ENCODE results near the gene PATJ.

PATJ gene

DNA sequence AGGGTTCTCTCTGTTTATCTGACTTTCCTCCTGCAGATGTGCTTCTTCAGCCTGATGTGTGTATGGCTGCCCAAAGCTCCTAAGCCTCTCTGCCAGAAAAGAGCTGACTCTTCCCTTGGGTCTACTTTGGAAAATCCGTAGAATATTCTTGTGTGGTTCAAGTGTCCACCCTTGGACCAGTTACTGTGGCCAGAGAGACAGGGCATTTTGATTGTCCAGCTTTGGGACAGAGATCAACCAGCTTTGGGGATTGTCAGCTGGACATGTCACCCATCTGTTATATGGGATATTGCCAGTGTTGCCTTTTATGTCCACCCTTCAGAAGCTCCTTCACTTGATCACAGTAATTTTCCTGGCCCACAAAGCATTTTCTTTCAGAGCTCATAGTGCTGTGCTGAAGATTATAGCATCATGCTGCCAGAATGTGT is 326.1 kb downstream of the PATJ start:
- H3K9me3 ChIP-seq (ENCODE audit: control insufficient read depth in 2 of 2, low read length in 2 of 2), result peaks cover 0 to 4% of the 10 kb centered on the region in 2 donors
- H3K36me3 ChIP-seq (ENCODE audit: control insufficient read depth in 2 of 2, insufficient read depth in 2 of 2, low read length in 2 of 2), result no peaks in the 10 kb centered on the region
- no peaks in the 10 kb centered on the region for H3K27me3 ChIP-seq (ENCODE audit: control insufficient read depth in 1 of 2, insufficient read depth in 2 of 2, low read length in 2 of 2)
- peak overlapping the region; percentile 78 for H3K27ac ChIP-seq (ENCODE audit: low read length)
- peaks cover 14% of the 10 kb centered on the region for H3K4me1 ChIP-seq (ENCODE audit: control insufficient read depth, insufficient read depth, low read length)
- peak overlapping the region in 1 of 2 donors; percentile 10 for H3K4me3 ChIP-seq (ENCODE audit: low read length in 2 of 2)
- peak overlapping the region in 1 of 2 donors; percentile 37 for H3K9ac ChIP-seq (ENCODE audit: low read length in 2 of 2)

DNA sequence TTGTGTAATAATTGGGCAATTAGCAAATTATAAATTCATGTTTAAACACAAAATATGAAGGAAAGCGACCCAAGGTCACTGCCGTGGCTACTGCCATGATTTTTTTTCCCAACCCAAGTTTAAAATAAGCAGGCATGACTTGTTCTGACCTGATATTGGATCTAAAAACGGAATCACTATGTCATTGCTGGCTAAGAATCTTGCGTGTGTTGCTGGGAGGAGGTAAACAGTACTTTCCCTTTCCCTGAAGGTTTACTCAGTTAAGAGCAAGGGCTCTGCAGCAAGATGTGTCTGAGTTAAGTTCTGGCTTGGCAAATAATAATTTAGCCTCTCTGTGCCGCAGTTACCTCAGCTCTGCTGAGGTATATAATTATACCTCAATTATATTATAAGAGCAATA is 326.7 kb downstream of the PATJ start:
- H3K27me3 ChIP-seq (ENCODE audit: control insufficient read depth in 1 of 2, insufficient read depth in 2 of 2, low read length in 2 of 2), result no peaks in the 10 kb centered on the region
- peaks cover 0 to 4% of the 10 kb centered on the region in 2 donors for H3K9me3 ChIP-seq (ENCODE audit: control insufficient read depth in 2 of 2, low read length in 2 of 2)
- H3K4me1 ChIP-seq (ENCODE audit: control insufficient read depth, insufficient read depth, low read length), result peaks cover 14% of the 10 kb centered on the region
- H3K9ac ChIP-seq (ENCODE audit: low read length in 2 of 2), result no peak overlapping the region
- H3K4me3 ChIP-seq (ENCODE audit: low read length in 2 of 2), result peak overlapping the region in 1 of 2 donors; percentile 10
- no peaks in the 10 kb centered on the region for H3K36me3 ChIP-seq (ENCODE audit: control insufficient read depth in 2 of 2, insufficient read depth in 2 of 2, low read length in 2 of 2)
- H3K27ac ChIP-seq (ENCODE audit: low read length), result peak overlapping the region; percentile 78

DNA sequence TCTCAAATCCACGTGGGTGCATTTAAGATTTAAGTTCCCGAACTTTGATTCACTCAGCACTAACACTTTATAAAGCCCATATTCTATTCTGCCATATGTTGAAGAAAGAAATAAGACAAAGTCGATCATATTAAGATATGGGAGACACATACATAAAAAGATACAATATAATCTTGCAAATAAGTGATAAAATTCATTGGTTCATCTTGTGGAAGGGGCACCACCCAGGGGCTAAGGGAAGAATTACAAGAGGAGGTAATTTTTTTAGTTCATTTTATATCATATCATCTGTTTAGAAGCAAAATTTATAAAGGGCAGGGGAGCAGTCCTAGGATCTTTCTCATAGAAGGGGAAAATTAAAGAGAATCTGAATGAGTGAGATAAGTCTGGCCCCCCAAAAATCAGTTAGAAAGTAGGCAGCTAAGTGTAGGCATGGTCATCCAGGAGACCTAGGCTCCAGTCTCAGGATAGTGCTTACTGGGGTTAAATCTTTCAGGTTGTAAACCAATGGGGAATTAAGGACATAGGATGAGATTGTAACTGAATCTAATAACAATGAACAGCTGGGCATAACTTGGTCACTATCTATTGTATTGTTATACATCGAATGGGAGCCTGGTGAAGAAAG is 328.2 kb downstream of the PATJ start:
- Histone ChIP-seq H3K4me1 (ENCODE audit: control insufficient read depth, insufficient read depth, low read length) (peaks cover 14% of the 10 kb centered on the region), H3K4me3 (ENCODE audit: low read length in 2 of 2) (no peak overlapping the region), H3K27ac (ENCODE audit: low read length) (no peak overlapping the region), H3K9me3 (ENCODE audit: control insufficient read depth in 2 of 2, low read length in 2 of 2) (peaks cover 0 to 4% of the 10 kb centered on the region in 2 donors), H3K27me3 (ENCODE audit: control insufficient read depth in 1 of 2, insufficient read depth in 2 of 2, low read length in 2 of 2) (no peaks in the 10 kb centered on the region), H3K9ac (ENCODE audit: low read length in 2 of 2) (no peak overlapping the region), H3K36me3 (ENCODE audit: control insufficient read depth in 2 of 2, insufficient read depth in 2 of 2, low read length in 2 of 2) (no peaks in the 10 kb centered on the region)

DNA sequence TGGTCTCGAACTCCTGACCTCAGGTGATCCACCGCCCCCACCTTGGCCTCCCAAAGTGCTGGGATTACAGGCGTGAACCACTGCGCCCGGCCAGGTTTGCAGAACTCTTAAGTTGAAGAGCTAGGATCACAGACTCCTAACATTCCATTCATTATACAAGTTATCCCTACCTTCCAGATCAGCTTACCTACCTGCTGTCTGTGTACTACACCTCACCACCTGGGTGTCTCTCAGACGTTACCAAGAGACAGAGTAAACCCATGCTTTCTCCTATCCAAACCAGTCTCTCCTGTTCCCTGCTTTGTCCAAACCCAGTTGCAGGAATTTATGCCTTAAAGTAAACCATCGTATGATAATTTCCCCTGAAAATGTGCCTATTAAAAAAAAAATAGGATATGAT is 329.4 kb downstream of the PATJ start:
- H3K9ac ChIP-seq (ENCODE audit: low read length in 2 of 2), result no peak overlapping the region
- H3K27ac ChIP-seq (ENCODE audit: low read length), result no peak overlapping the region
- H3K4me3 ChIP-seq (ENCODE audit: low read length in 2 of 2), result no peak overlapping the region
- H3K9me3 ChIP-seq (ENCODE audit: control insufficient read depth in 2 of 2, low read length in 2 of 2), result peaks cover 0 to under 1% of the 10 kb centered on the region in 2 donors
- H3K4me1 ChIP-seq (ENCODE audit: control insufficient read depth, insufficient read depth, low read length), result peaks cover 14% of the 10 kb centered on the region
- H3K27me3 ChIP-seq (ENCODE audit: control insufficient read depth in 1 of 2, insufficient read depth in 2 of 2, low read length in 2 of 2), result no peaks in the 10 kb centered on the region
- H3K36me3 ChIP-seq (ENCODE audit: control insufficient read depth in 2 of 2, insufficient read depth in 2 of 2, low read length in 2 of 2), result no peaks in the 10 kb centered on the region

DNA sequence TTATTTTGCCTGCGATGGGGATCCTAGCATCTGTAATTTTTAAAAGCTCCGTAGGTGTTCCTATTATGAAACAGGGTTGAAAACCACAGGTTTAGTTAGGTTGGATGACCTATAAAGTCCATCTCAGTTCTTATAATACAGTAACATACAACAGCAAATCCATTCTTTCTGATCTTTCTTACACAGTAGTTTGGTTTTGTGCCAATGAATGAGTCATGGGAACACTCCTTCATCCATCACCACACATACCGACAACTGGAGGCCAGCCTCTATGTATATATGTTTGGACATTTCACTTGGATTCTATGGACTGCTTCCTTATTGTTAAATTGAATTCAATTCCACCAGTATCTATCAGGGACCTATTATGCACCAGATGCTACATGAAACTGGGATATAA is 334.0 kb downstream of the PATJ start:
- Histone ChIP-seq H3K4me1 (ENCODE audit: control insufficient read depth, insufficient read depth, low read length) (no peaks in the 10 kb centered on the region), H3K27me3 (ENCODE audit: control insufficient read depth in 1 of 2, insufficient read depth in 2 of 2, low read length in 2 of 2) (no peaks in the 10 kb centered on the region), H3K36me3 (ENCODE audit: control insufficient read depth in 2 of 2, insufficient read depth in 2 of 2, low read length in 2 of 2) (no peaks in the 10 kb centered on the region), H3K9ac (ENCODE audit: low read length in 2 of 2) (no peak overlapping the region), H3K9me3 (ENCODE audit: control insufficient read depth in 2 of 2, low read length in 2 of 2) (no peaks in the 10 kb centered on the region), H3K27ac (ENCODE audit: low read length) (no peak overlapping the region), H3K4me3 (ENCODE audit: low read length in 2 of 2) (no peak overlapping the region)

DNA sequence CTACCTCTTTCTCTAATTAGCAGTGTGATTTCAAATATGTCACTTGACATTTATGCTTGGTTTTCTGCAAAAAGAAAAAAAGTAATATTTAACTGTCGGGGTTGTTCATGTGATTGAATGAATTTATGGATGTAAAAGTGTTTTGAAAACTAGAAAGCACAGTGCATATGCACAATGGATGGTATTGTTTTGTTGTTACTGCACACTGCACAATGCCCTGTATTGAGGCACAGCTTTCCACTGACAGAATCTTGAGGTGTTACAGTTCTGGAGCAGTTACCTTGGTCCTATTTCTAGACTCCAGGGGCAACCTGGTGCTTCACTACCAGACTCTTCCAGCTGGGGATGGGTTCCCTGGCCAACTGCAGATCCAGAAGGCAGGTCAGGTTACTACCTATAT is 335.5 kb downstream of the PATJ start:
- Histone ChIP-seq H3K9me3 (ENCODE audit: control insufficient read depth in 2 of 2, low read length in 2 of 2) (no peaks in the 10 kb centered on the region), H3K27ac (ENCODE audit: low read length) (no peak overlapping the region), H3K27me3 (ENCODE audit: control insufficient read depth in 1 of 2, insufficient read depth in 2 of 2, low read length in 2 of 2) (no peaks in the 10 kb centered on the region), H3K4me1 (ENCODE audit: control insufficient read depth, insufficient read depth, low read length) (no peaks in the 10 kb centered on the region), H3K9ac (ENCODE audit: low read length in 2 of 2) (no peak overlapping the region), H3K36me3 (ENCODE audit: control insufficient read depth in 2 of 2, insufficient read depth in 2 of 2, low read length in 2 of 2) (no peaks in the 10 kb centered on the region), H3K4me3 (ENCODE audit: low read length in 2 of 2) (no peak overlapping the region)

DNA sequence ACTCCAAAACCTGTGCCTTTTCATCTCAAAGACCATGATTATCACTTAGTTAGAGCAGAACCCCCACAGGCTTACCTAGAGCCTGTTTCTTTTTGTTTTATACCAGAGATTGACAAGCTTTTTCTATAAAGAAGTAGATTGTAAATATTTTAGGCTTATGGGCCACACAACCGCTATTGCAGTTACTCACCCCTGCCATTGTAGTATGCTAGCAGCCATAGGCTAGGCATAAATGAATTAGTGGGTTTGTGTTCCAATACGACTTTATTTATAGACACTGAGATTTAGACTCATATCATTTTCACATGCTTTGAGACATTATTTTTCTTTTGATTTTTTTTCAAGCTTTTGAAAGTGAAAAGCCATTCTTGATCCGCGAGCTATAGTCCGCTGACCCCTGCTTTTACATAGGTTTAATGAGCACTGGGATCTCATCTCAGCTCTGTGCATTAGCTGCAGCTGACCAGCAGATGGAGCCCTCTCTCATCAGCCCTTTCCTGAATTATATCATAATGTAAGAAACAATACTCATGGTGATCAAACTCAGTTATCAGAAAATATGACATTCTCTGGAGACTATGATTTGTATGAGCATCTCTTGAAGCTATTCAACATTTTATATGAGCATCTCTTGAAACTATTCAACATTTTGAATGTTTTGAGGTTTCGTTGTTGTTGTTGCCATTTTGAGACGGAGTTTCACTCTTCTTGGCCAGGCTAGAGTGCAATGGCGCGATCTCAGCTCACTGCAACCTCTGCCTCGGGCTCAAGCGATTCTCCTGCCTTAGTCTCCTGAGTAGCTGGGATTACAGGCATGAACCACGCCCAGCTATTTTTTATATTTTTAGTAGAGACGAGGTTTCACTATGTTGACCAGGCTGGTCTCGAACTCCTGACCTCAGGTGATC is 340.4 kb downstream of the PATJ start:
- H3K4me1 ChIP-seq (ENCODE audit: control insufficient read depth, insufficient read depth, low read length), result no peaks in the 10 kb centered on the region
- no peaks in the 10 kb centered on the region for H3K36me3 ChIP-seq (ENCODE audit: control insufficient read depth in 2 of 2, insufficient read depth in 2 of 2, low read length in 2 of 2)
- H3K27ac ChIP-seq (ENCODE audit: low read length), result no peak overlapping the region
- H3K9ac ChIP-seq (ENCODE audit: low read length in 2 of 2), result no peak overlapping the region
- H3K9me3 ChIP-seq (ENCODE audit: control insufficient read depth in 2 of 2, low read length in 2 of 2), result no peaks in the 10 kb centered on the region
- H3K4me3 ChIP-seq (ENCODE audit: low read length in 2 of 2), result no peak overlapping the region
- no peaks in the 10 kb centered on the region for H3K27me3 ChIP-seq (ENCODE audit: control insufficient read depth in 1 of 2, insufficient read depth in 2 of 2, low read length in 2 of 2)

DNA sequence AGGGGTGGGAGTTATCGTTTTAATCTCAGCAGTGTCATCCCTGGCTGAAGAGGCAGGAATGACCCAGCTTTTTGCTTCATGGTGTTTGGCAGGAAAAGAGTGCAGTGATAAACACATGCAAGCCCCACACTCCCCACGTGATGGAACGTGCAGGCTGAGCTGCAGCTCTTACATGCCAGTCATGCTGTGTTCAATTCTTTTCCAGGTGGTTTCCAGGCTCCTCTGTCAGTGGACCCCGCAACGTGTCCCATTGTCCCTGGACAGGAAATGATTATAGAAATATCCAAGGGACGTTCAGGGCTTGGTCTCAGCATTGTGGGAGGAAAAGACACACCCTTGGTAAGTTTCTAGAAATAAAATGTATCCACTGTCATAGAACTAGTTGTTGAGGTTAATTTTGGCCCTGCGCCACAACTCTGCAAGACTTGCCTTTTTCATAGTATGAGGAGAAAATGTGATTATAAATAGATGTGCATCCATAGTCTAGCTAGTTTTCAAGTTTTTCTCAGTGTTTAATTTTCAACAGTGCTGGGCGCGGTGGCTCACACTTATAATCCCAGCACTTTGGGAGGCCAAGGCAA is 342.1 kb downstream of the PATJ start:
- Histone ChIP-seq H3K4me3 (ENCODE audit: low read length in 2 of 2) (no peak overlapping the region), H3K27ac (ENCODE audit: low read length) (no peak overlapping the region), H3K9me3 (ENCODE audit: control insufficient read depth in 2 of 2, low read length in 2 of 2) (no peaks in the 10 kb centered on the region), H3K9ac (ENCODE audit: low read length in 2 of 2) (no peak overlapping the region), H3K36me3 (ENCODE audit: control insufficient read depth in 2 of 2, insufficient read depth in 2 of 2, low read length in 2 of 2) (peaks cover 0 to 3% of the 10 kb centered on the region in 2 donors), H3K27me3 (ENCODE audit: control insufficient read depth in 1 of 2, insufficient read depth in 2 of 2, low read length in 2 of 2) (no peaks in the 10 kb centered on the region), H3K4me1 (ENCODE audit: control insufficient read depth, insufficient read depth, low read length) (no peaks in the 10 kb centered on the region)

DNA sequence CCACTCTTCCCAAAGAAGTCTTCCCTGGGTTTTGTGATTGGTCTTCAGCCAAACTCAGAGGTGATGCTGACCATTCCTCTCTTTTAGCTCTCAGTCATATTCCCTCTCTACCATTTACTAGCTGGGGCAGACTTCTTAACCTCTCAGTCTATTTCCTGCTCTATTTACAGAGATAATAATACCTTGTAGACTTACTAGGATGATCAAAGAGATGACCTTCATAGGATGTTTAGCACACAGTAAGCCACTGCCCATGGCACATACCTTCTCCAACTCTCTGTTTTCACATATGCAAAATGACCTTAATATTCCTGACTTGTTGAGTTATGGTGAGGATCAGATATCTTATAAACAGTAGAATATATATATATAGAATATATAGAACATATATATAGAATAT is 346.2 kb downstream of the PATJ start:
- Histone ChIP-seq H3K4me1 (ENCODE audit: control insufficient read depth, insufficient read depth, low read length) (no peaks in the 10 kb centered on the region), H3K9ac (ENCODE audit: low read length in 2 of 2) (no peak overlapping the region), H3K36me3 (ENCODE audit: control insufficient read depth in 2 of 2, insufficient read depth in 2 of 2, low read length in 2 of 2) (peaks cover 0 to 3% of the 10 kb centered on the region in 2 donors), H3K4me3 (ENCODE audit: low read length in 2 of 2) (no peak overlapping the region), H3K27me3 (ENCODE audit: control insufficient read depth in 1 of 2, insufficient read depth in 2 of 2, low read length in 2 of 2) (no peaks in the 10 kb centered on the region), H3K27ac (ENCODE audit: low read length) (no peak overlapping the region), H3K9me3 (ENCODE audit: control insufficient read depth in 2 of 2, low read length in 2 of 2) (no peaks in the 10 kb centered on the region)

DNA sequence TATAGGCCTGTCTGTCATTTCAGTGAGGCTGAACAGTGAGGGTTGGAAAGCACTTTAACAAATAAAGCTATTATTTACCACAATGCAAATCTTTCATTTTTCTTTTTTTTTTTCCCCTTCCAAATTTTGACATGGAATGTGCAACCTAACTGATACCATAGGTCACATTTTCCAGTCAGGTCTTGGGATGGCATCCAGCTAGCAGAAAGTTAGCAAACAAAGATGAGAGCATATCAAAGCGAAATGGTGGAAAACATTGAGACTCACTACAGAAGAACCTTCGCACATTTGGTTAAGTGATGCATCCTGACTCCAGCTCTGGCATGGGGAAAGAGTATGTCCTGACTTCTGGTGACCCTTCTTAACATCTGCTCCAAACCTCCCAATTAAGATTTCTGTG is 347.3 kb downstream of the PATJ start:
- Histone ChIP-seq H3K4me3 (ENCODE audit: low read length in 2 of 2) (no peak overlapping the region), H3K9ac (ENCODE audit: low read length in 2 of 2) (no peak overlapping the region), H3K27ac (ENCODE audit: low read length) (no peak overlapping the region), H3K27me3 (ENCODE audit: control insufficient read depth in 1 of 2, insufficient read depth in 2 of 2, low read length in 2 of 2) (no peaks in the 10 kb centered on the region), H3K4me1 (ENCODE audit: control insufficient read depth, insufficient read depth, low read length) (no peaks in the 10 kb centered on the region), H3K9me3 (ENCODE audit: control insufficient read depth in 2 of 2, low read length in 2 of 2) (no peaks in the 10 kb centered on the region), H3K36me3 (ENCODE audit: control insufficient read depth in 2 of 2, insufficient read depth in 2 of 2, low read length in 2 of 2) (peaks cover 0 to 3% of the 10 kb centered on the region in 2 donors)

Data from stomach smooth muscle (tissue), 2 donors.